Epithelial cell of proximal tubule (primary cell): ENCODE measurements around the gene TNFRSF1B. TPM values are rescaled to one million over a fixed set of nuclear protein-coding genes. Genes with fewer than 3 reads are reported as not detected.

ENCODE experiments used
- DNase-seq: peaks from one replicate; pipeline ENCODE4 v3.0.0-alpha.2; 2011; ENCODE audit warnings: low read depth
- H3K4me3 ChIP-seq: 2 replicates; pipeline ENCODE4 v1.5.1; 2011; ENCODE audit warnings: low read depth, mild to moderate bottlenecking, low read length
- CTCF ChIP-seq: conservative IDR thresholded peaks from 2 replicates; pipeline ENCODE4 v1.5.1; 2012; ENCODE audit warnings: low read depth, mild to moderate bottlenecking, low read length
- total RNA-seq: library from RNA; depleted of rRNA; stranded (reverse); fragments of >200 nt; gene quantifications from 2 replicates; pipeline ENCODE4 v1.2.3, GENCODE V29; 2015

Gene TNFRSF1B
- total RNA-seq: 0.06 and 1.5 TPM in 2 replicates

GRCh38 chr1:12166834-12167492, at the start of gene TNFRSF1B:
TSS of gene TNFRSF1B (plus strand) at chr1:12166991. CDS start at chr1:12167092, 101 bp downstream.
- H3K4me3 ChIP-seq: peak within 1 kb of the TSS; percentile 16
- no peak for TF ChIP-seq CTCF
- DNase-seq: no peak

GRCh38 chr1:12121212-12122003, 45.4 kb upstream of the TNFRSF1B start:
- no peak for DNase-seq
- no peak overlapping the region for H3K4me3 ChIP-seq
- TF ChIP-seq CTCF: no peak

GRCh38 chr1:12123172-12123571, 43.6 kb upstream of the TNFRSF1B start:
- TF ChIP-seq CTCF: no peak
- H3K4me3 ChIP-seq: no peak overlapping the region
- DNase-seq: no peak

- no peak overlapping the region for H3K4me3 ChIP-seq
- DNase-seq: no peak
- TF ChIP-seq CTCF: peak; percentile 95
Measured at GRCh38 chr1:12124693-12125421, 41.9 kb upstream of the TNFRSF1B start.

GRCh38 chr1:12125422-12126355, 41.1 kb upstream of the TNFRSF1B start:
- DNase-seq: no peak
- no peak for TF ChIP-seq CTCF
- no peak overlapping the region for H3K4me3 ChIP-seq

GRCh38 chr1:12126781-12127180, 40.0 kb upstream of the TNFRSF1B start:
- no peak for TF ChIP-seq CTCF

More at GRCh38 chr1:12126781-12127180, 40.0 kb upstream of the TNFRSF1B start:
- H3K4me3 ChIP-seq: no peak overlapping the region
- no peak for DNase-seq
